ENCODE measurements around the gene CXCL11.
"Not testable (repeated sequence)": the region's sequence is repeated elsewhere in the genome, so short reads cannot be mapped to it uniquely, and the experiment has no call there.

CXCL11 gene

DNA sequence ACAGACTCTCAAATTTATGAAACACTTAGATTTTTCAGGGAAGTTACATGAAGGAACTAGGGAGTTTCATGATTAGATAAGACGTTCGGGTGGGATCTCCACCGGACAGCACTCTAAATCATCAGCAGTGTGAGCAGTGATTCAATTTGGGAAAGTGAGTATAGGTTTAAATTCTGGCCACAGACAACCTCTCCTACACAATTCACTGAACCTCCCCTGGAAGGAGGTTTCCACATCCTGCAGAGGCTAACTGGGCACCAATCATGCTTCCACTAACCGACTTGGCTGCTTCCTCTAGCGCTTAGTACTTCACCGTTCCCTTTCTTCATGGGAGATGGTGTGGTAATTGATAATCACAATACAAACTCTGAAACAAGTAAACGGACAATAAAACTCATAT lies 34.2 kb downstream of the CXCL11 start:
- H3K27me3 Mint-ChIP-seq, result peaks cover 5 to 8% of the 10 kb centered on the region in 2 donors
- no peak overlapping the region for H3K27ac Mint-ChIP-seq
- H3K36me3 Mint-ChIP-seq, result no peaks in the 10 kb centered on the region
- H3K4me3 Mint-ChIP-seq, result no peak overlapping the region
- no peak for ATAC-seq (replicated peaks)
- H3K9me3 Mint-ChIP-seq, result no peaks in the 10 kb centered on the region
- H3K4me1 Mint-ChIP-seq, result peaks cover 2 to 4% of the 10 kb centered on the region in 2 donors
- no peak for DNase-seq

DNA sequence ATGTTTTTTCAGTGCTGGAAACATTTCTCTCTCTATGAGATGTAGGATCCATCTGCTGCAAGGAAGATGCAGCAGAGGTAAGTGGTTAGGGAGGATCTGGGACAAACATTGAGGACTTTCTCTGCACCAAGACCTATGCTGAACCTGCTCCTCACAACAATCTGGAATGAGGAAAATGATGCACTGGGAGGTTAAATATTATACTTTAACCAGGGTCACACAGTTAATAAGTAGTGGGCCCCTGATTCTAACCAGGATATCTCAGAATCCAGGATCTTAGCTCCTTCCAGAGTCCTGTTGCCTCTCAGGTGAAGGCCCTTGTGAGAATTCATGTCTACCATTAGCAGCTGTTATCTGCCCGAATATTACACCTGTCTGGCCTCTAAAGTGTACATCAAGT lies 35.6 kb downstream of the CXCL11 start:
- no peak for ATAC-seq (replicated peaks)
- no peaks in the 10 kb centered on the region for H3K9me3 Mint-ChIP-seq
- peaks cover 5 to 8% of the 10 kb centered on the region in 2 donors for H3K27me3 Mint-ChIP-seq
- no peaks in the 10 kb centered on the region for H3K36me3 Mint-ChIP-seq
- peaks cover 2 to 4% of the 10 kb centered on the region in 2 donors for H3K4me1 Mint-ChIP-seq
- H3K4me3 Mint-ChIP-seq, result no peak overlapping the region
- no peak overlapping the region for H3K27ac Mint-ChIP-seq
- DNase-seq, result no peak

DNA sequence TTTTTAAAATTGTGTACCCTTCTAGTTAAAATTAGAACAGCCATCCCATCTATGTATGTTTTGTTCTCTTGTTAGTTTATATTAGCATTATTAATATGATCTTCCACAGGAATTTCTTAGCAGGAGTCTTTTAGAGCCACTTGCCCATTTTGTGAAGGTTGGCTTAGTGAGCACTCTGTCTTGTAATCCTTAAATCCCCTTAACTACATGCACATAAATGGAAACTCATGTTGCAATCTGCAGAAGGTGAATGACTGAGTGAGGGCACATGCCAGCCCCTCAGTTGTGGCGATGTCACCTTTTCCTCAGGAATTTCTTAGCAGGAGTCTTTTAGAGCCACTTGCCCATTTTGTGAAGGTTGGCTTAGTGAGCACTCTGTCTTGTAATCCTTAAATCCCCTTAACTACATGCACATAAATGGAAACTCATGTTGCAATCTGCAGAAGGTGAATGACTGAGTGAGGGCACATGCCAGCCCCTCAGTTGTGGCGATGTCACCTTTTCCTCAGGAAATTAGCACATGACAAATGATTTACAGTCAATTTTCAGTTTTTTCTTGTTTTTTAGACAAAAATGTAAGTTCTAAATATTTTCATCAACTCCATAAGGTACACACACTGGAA lies 37.2 kb downstream of the CXCL11 start:
- not testable (repeated sequence) for H3K9me3 Mint-ChIP-seq; H3K27ac Mint-ChIP-seq; DNase-seq; H3K4me1 Mint-ChIP-seq; ATAC-seq (replicated peaks); H3K36me3 Mint-ChIP-seq; H3K4me3 Mint-ChIP-seq
- H3K27me3 Mint-ChIP-seq, result peaks cover 11 to 13% of the 10 kb centered on the region in 2 donors

DNA sequence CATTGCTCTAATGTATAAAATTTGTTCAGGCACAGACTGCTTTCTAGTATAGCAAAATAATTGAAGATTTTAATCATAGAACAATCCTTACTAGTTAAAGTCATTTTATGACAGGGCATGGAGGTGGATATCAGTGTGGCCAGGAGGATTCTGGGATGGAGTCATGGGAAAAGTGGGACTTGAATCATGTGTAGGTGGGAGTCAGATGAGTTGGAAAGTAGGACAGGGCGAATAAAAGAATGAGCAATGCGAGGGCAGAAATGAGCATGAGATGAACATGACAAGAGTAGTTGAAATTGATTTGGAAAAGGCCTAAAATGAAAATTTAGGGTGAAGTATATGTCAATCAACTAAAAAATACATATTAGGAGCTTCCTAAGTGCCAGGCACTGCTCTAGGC lies 37.9 kb downstream of the CXCL11 start:
- Mint-ChIP-seq H3K4me1 (no peaks in the 10 kb centered on the region), H3K9me3 (no peaks in the 10 kb centered on the region), H3K36me3 (no peaks in the 10 kb centered on the region), H3K27ac (no peak overlapping the region), H3K4me3 (no peak overlapping the region), H3K27me3 (peaks cover 10 to 16% of the 10 kb centered on the region in 2 donors)
- ATAC-seq (replicated peaks) (no peak), DNase-seq (no peak)

DNA sequence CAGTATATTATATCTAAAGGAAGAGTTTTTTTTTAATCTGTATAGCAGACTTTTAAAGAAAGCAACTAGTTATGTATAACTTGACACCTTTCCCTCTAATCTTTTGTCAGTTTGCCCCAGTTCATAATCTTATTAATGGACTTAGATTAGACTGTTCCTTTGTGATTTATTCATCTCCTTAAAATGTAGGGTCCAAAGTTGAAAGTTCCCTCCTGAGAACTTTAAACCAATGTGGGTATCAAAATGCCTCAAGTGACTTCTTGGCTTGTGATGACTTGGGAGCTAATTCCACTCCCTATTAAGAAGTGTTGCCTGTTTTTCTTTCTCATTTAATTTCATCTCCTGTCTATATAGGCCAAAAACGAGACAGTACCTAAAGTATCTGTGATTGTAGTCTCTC lies 38.8 kb downstream of the CXCL11 start:
- ATAC-seq (replicated peaks) (no peak), DNase-seq (no peak)
- Mint-ChIP-seq H3K27ac (no peak overlapping the region), H3K9me3 (no peaks in the 10 kb centered on the region), H3K4me1 (no peaks in the 10 kb centered on the region), H3K36me3 (no peaks in the 10 kb centered on the region), H3K4me3 (no peak overlapping the region), H3K27me3 (peaks cover 10 to 12% of the 10 kb centered on the region in 2 donors)

DNA sequence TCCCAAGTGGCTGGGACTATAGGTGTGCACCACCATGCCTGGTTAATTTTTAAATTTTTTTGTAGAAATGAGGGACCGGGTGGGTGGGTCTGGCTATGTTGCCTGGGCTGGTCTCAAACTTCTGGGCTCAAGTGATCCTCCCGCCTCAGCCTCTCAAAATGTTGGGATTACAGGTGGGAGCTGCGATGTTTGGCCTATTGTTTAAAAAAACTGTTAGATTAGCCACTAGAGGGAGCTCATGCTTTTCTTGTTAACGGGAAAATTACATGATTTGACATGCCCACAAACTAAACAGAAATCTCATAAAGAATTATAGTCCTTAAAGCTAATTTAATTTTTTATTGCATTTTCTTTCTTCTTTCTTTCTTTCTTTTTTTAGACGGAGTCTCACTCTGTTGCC lies 40.1 kb downstream of the CXCL11 start:
- no peak for ATAC-seq (replicated peaks)
- Mint-ChIP-seq H3K4me3 (no peak overlapping the region), H3K4me1 (no peaks in the 10 kb centered on the region), H3K27me3 (peaks cover 10 to 12% of the 10 kb centered on the region in 2 donors), H3K36me3 (no peaks in the 10 kb centered on the region), H3K9me3 (no peaks in the 10 kb centered on the region), H3K27ac (no peak overlapping the region)
- DNase-seq, result no peak

DNA sequence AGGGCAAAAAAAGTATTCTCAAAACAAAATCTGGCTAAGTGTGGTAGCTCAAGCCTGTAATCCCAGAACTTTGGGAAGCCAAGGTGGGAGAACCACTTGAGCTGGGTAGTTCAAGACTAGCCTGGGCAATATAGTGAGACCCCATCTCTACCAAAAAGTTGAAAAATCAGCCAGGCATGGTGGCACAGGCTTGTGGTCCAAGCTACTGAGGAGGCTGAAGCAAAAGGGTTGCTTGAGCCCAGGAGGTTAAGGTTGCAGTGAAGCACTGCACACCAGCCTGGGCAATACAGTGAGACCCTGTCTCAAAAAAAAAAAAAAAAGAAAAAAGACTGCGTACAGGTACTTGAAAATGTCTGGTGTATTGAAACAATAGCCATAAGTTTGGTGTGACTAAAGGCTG lies 43.4 kb downstream of the CXCL11 start:
- Mint-ChIP-seq H3K36me3 (peaks cover 12 to 18% of the 10 kb centered on the region in 2 donors), H3K27me3 (peaks cover 10 to 12% of the 10 kb centered on the region in 2 donors), H3K4me3 (no peak overlapping the region), H3K9me3 (peaks cover 0 to 5% of the 10 kb centered on the region in 2 donors), H3K27ac (no peak overlapping the region), H3K4me1 (peaks cover 19 to 22% of the 10 kb centered on the region in 2 donors)
- DNase-seq, result no peak
- no peak for ATAC-seq (replicated peaks)

DNA sequence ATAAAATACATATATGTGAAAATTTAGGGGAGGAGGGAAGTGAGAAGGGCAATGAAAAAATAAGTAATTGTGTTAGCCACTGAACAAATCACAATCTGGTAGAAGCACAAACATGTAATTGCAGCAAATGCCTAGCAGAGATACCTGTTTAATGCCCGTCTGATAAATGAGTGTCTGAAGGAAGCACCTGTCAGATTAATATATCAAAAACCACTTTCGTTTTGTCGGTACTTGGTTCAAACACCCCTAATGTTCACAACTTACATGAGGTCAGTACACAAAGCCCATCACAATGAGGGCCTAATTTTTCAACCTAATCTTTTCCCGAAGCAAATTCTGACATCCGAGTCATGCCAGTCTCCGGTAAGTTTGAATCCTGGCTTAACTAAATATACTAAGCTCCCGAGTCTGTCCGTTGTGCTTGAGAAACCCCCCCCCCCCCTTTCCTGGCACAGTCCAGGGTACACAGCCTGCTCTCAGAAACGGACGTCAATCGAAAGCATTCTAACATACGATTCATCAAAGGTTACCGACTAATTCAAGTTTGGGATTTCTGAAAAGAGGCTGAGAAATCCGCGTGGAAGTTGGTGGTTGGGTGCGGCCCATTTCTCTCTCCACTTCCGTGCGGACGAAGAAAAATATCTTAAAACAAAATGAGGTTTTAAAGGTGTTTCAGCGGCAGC lies 45.9 kb downstream of the CXCL11 start:
- Mint-ChIP-seq H3K27ac (peak overlapping the region; percentile 93), H3K4me1 (peaks cover 22 to 27% of the 10 kb centered on the region in 2 donors), H3K4me3 (peak overlapping the region; percentile 88 to 94), H3K9me3 (peaks cover 0 to 5% of the 10 kb centered on the region in 2 donors), H3K27me3 (peaks cover 8 to 11% of the 10 kb centered on the region in 2 donors), H3K36me3 (peaks cover 17 to 23% of the 10 kb centered on the region in 2 donors)
- no peak for ATAC-seq (replicated peaks)
- DNase-seq, result no peak

DNA sequence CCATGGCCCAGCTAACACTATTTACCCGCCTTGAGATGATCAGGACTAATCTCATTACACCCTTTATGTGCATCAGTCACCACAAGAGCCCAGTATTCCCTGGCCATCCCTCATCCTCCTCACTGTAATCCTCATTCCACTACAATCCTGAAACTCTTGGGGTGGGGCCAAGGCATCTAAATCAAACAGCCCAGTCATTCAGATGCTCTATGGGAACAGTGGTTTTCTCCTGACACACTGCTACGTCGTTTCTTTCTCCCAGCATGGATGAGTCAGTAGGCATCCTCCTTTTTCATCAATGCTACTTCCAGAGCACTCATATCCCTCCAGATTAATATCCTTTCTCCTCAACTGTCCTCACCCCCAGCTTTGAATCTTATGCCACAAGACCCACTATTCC lies 50.8 kb downstream of the CXCL11 start:
- H3K9me3 Mint-ChIP-seq, result peaks cover 1 to 5% of the 10 kb centered on the region in 2 donors
- H3K36me3 Mint-ChIP-seq, result peaks cover 35 to 39% of the 10 kb centered on the region in 2 donors
- DNase-seq, result no peak
- H3K4me1 Mint-ChIP-seq, result peaks cover 22 to 27% of the 10 kb centered on the region in 2 donors
- H3K27ac Mint-ChIP-seq, result no peak overlapping the region
- ATAC-seq (replicated peaks), result no peak
- H3K27me3 Mint-ChIP-seq, result no peaks in the 10 kb centered on the region
- no peak overlapping the region for H3K4me3 Mint-ChIP-seq
